ENCODE measurements around the gene R3HDM1.
"Not testable (repeated sequence)": the region's sequence is repeated elsewhere in the genome, so short reads cannot be mapped to it uniquely, and the experiment has no call there.

The R3HDM1 gene

DNA sequence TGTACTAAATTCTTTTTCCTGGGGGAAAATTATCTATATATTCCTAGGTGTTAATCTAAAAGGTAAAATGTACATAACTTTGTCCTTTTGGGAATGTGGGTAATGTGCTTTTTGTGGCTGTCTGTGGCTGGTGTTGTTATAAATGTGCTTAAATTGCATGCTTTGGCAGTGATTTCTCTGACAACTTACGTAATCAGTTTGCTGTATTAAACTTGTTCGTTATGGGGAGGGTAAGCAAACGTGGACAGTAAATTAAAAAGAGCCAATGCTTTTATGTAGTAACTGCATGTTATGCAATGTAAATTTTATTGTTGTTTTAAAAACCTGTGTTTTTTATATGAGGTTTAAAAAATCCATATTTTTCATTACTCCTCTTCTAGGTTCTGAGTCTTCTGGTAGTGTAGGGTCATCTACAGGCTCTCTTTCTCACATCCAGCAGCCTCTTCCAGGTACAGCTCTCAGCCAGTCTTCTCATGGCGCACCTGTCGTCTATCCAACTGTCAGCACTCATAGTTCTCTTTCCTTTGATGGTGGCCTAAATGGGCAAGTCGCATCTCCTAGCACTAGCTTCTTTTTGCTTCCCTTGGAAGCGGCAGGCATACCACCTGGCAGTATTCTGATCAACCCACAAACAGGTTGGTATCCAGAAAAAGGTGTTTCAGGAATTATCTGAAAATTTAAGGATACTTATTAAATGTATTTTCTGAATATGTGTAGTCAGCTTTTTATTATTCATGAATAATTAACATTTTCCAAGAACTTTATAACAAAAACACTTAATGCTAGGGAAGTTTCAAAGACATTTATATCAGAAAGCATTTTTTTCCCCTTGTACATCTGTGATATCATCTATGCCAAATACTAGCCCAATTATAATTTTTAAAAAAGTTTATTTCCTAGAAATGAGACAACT, 110.1 kb downstream of the R3HDM1 start:
- no peak for DNase-seq (ENCODE audit: low read depth in 2 of 3, low spot score in 1 of 3)

GRCh38 chr2:135647836-135648579, 116.7 kb downstream of the R3HDM1 start:
- no peak for DNase-seq (ENCODE audit: low read depth in 2 of 3, low spot score in 1 of 3)

DNA sequence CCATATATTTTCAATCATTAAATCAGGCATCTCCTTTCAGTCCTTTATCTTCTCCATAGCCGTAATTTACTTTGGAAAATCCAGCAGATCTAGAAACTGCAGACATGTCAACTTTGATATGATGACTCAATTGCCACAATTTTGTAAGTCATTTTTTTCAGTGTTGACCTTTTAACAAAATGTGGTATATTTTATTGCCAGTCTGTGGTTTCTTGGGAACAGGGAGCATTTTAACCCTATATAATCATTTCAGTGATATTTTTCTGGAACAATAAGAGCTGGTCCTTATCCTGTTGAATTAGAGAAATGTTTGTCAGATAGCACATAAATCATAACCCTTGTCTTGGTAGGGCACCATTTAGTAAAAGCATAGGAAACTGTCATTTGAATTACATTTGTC, 119.4 kb downstream of the R3HDM1 start:
- DNase-seq (ENCODE audit: low read depth in 2 of 3, low spot score in 1 of 3), result no peak

DNA sequence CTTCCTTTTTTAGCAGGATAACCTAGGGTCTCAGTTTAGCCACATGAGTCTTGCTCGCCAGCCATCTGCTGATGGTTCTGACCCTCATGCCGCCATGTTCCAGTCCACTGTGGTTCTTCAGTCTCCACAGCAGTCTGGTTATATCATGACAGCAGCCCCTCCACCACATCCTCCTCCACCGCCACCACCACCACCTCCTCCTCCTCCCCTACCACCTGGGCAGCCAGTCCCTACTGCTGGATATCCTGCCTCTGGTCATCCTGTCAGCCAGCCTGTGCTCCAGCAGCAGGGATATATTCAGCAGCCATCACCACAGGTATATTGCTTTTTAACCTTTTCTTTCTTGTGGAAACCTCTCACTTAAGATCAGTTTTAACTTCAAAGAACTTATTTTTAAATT, 120.4 kb downstream of the R3HDM1 start:
- DNase-seq (ENCODE audit: low read depth in 2 of 3, low spot score in 1 of 3), result no peak

- not testable (repeated sequence) for DNase-seq (ENCODE audit: low read depth in 2 of 3, low spot score in 1 of 3)
Observed at GRCh38 chr2:135654239-135654638, 123.0 kb downstream of the R3HDM1 start.

DNA sequence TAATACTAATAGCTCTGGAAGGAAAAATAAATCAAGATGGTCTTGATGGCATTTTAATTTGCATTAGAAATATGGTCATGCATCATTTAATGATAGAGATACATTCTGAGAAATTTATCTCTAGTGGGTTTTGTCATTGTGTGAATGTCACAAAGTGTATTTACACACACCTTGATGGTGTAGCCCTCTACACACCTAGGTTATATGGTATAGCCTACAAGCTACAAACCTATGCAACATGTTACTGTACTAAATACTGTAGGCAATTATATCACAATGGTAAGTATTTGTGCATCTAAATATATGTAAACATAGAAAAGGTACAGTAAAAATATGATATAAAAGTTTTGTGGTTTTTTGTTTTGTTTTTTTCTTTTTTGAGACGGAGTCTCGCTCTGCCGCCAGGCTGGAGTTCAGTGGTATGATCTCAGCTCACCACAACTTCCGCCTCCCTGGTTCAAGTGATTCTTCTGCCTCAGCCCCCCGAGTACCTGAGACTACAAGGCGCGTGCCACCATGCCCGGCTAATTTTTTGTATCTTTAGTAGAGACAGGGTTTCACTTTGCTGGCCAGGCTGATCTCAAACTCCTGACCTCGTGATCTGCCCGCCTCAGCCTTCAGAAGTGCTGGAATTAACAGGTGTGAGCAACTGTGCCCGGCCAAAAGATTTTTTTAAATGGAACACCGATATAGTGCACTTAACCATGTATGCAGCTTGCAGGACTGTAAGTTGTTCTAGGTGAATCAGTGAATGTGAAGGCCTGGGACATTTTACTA, 126.7 kb downstream of the R3HDM1 start:
- DNase-seq (ENCODE audit: low read depth in 2 of 3, low spot score in 1 of 3), result no peak

GRCh38 chr2:135662088-135662487, 130.8 kb downstream of the R3HDM1 start:
- no peak for DNase-seq (ENCODE audit: low read depth in 2 of 3, low spot score in 1 of 3)

GRCh38 chr2:135663148-135663700, 131.9 kb downstream of the R3HDM1 start:
- DNase-seq (ENCODE audit: low read depth in 2 of 3, low spot score in 1 of 3), result no peak

- no peak for DNase-seq (ENCODE audit: low read depth in 2 of 3, low spot score in 1 of 3)
Observed at GRCh38 chr2:135664623-135665068, 133.4 kb downstream of the R3HDM1 start.

- no peak for DNase-seq (ENCODE audit: low read depth in 2 of 3, low spot score in 1 of 3)
Observed at GRCh38 chr2:135667045-135667444, 135.8 kb downstream of the R3HDM1 start.

DNA sequence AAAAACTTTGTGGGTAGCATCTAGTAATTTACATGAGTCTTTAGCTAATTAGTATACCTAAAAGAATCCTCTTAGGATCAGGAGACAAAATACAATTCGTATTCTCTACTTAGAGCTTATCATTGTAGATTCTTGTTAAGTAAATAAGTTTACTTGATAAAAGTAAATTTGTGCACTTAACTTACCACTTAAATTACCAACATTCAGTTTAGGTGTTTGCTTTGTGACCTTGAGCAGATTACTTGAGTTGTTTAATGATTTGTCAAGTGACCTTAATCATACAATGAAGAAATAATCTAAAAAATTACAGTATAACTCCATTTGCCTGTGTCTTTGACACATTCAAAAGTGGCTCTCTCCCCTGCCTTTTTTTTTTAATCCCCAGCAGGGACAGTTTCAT, 143.2 kb downstream of the R3HDM1 start:
- DNase-seq (ENCODE audit: low read depth in 2 of 3, low spot score in 1 of 3), result no peak

DNA sequence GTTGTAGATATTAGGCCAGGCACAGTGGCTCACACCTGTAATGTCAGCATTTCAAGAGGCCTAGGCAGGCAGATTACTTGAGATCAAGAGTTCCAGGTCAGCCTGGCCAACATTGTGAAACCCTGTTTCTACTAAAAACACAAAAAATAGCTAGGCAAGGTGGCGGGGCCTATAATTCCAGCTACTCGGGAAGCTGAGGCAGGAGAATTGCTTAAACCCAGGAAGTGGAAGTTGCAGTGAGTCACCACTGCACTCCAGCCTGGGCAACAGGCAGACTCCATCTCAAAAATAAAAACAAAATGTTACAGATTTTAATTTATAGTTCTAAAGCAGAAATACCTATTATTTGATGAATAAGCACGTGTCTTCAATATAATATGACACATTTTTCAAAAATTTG, 144.7 kb downstream of the R3HDM1 start:
- no peak for DNase-seq (ENCODE audit: low read depth in 2 of 3, low spot score in 1 of 3)

- no peak for DNase-seq (ENCODE audit: low read depth in 2 of 3, low spot score in 1 of 3)
Observed at GRCh38 chr2:135679125-135679524, 147.8 kb downstream of the R3HDM1 start.

GRCh38 chr2:135685361-135685760, 154.1 kb downstream of the R3HDM1 start:
- no peak for DNase-seq (ENCODE audit: low read depth in 2 of 3, low spot score in 1 of 3)

GRCh38 chr2:135688978-135689377, 157.7 kb downstream of the R3HDM1 start:
- DNase-seq (ENCODE audit: low read depth in 2 of 3, low spot score in 1 of 3), result no peak

DNA sequence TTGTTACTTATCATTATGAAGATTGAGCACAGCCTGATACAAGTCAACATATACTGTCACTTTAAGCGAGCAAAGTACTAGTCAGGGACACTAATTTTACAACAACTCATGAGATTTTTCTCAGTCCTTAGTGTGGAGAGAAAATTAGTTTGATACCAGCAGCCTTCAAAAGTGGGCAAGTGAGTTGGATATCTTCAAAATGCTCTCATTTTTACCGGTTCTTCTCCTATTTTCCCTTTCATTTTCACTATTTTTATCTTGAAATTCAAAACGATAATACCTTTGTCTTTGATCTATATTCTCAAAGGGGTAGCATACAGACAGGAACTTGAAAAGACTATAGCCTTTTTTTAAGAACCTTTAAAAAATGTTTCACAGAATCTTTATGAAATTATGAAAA, 158.4 kb downstream of the R3HDM1 start:
- no peak for DNase-seq (ENCODE audit: low read depth in 2 of 3, low spot score in 1 of 3)

DNA sequence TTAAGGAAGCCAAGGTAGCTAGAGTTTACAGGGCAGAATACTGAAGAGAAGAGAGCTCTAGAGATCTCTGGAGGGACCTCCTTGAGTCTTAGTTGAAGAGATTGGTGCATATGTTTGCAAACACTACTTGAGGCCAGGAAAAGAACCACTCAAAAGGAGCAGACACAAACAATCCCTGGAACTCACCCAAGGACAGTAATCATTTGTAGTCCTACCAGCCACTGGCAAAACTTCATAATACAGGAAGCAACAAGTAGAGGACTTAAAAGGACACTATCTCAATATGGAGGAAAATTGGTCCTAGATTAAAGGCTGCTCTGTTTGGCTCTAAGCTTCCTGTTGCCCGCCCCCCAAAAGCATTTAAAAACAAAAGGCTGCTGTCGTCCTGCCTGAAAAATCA, 163.4 kb downstream of the R3HDM1 start:
- no peak for DNase-seq (ENCODE audit: low read depth in 2 of 3, low spot score in 1 of 3)

- no peak for DNase-seq (ENCODE audit: low read depth in 2 of 3, low spot score in 1 of 3)
Observed at GRCh38 chr2:135698838-135699237, 167.6 kb downstream of the R3HDM1 start.

- no peak for DNase-seq (ENCODE audit: low read depth in 2 of 3, low spot score in 1 of 3)
Observed at GRCh38 chr2:135701442-135701841, 170.2 kb downstream of the R3HDM1 start.

DNA sequence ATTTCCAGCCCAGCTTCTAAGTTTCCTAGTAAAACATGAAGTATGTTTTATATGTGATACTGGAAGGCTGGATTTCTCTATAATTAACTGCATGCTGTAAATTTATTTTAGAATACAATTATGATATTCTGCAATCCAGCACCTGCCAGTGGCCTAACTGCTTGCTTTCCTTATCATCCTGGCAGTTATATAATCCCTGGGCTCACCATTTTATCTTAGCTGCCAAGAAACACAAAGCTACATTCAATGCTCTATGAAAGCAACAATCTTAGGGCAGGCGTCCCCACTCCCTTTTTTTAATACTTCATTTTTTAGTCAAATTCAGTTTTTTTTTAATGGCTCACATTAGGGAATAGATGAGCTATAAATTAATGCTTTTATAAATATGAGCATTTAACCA, 172.0 kb downstream of the R3HDM1 start:
- DNase-seq (ENCODE audit: low read depth in 2 of 3, low spot score in 1 of 3), result no peak

- DNase-seq (ENCODE audit: low read depth in 2 of 3, low spot score in 1 of 3), result not testable (repeated sequence)
Observed at GRCh38 chr2:135704075-135704474, 172.8 kb downstream of the R3HDM1 start.

Measured in stimulated activated CD4-positive, alpha-beta T cell treated with anti-CD3 and anti-CD28 coated beads, Interleukin-12 subunit alpha, Interleukin-12 subunit beta, amount 100 ng/mL, for 48 hours (primary cell).